Activated T-cell treated with anti-CD3 and anti-CD28 coated beads, Interleukin-2, amount 50 U/mL, for 4 hours (primary cell): ENCODE data around the gene AAK1. TPM values are rescaled to one million over a fixed set of nuclear protein-coding genes. Genes with fewer than 3 reads are reported as not detected.
"Not testable (repeated sequence)": the region's sequence is repeated elsewhere in the genome, so short reads cannot be mapped to it uniquely, and the experiment has no call there.

Experiments used
- ATAC-seq, 2 donors: fragments of 200-7000 bp; cut with Tn5 transposase; one replicate each; pipeline ENCODE4 v1.10.0; 2021
- DNase-seq: peaks from one replicate; pipeline ENCODE4 v3.0.0-alpha.2; 2020
- H3K27me3 Mint-ChIP-seq: one replicate; pipeline ENCODE4 v1.8.0; 2021; ENCODE audit warnings: low read depth, mixed read lengths
- H3K36me3 Mint-ChIP-seq: one replicate; pipeline ENCODE4 v1.8.0; 2022; ENCODE audit warnings: mixed read lengths; ENCODE audit not compliant: insufficient read depth
- H3K4me1 Mint-ChIP-seq: one replicate; pipeline ENCODE4 v1.8.0; 2021; ENCODE audit warnings: low read depth, mixed read lengths
- H3K4me3 Mint-ChIP-seq: one replicate; pipeline ENCODE4 v1.8.0; 2021; ENCODE audit warnings: mild to moderate bottlenecking, moderate library complexity, mixed read lengths
- H3K9me3 Mint-ChIP-seq: one replicate; pipeline ENCODE4 v1.8.0; 2021; ENCODE audit warnings: mixed read lengths
- total RNA-seq, 3 donors: library from RNA; stranded (reverse); gene quantifications; one replicate each; pipeline ENCODE4 v1.2.1, GENCODE V29; 2021

Gene AAK1
- total RNA-seq, 3 donors from 2014 or later, result 46.1 to 54.5 (median 51.6) TPM

- Mint-ChIP-seq H3K27me3 (no peaks in the 10 kb centered on the region), H3K4me1 (peaks cover 58% of the 10 kb centered on the region)
These were observed 89.0 kb downstream of the AAK1 start for GRCh38 chr2:69554568-69554967.

GRCh38 chr2:69553991-69554390, 89.5 kb downstream of the AAK1 start:
- peaks cover 56% of the 10 kb centered on the region for H3K4me1 Mint-ChIP-seq
- H3K36me3 Mint-ChIP-seq, result peaks cover 20% of the 10 kb centered on the region
- no peaks in the 10 kb centered on the region for H3K27me3 Mint-ChIP-seq
- H3K9me3 Mint-ChIP-seq, result no peaks in the 10 kb centered on the region
- no peak overlapping the region for H3K4me3 Mint-ChIP-seq
- ATAC-seq, result no peak
- DNase-seq, result no peak

More at GRCh38 chr2:69554568-69554967, 89.0 kb downstream of the AAK1 start:
- Mint-ChIP-seq H3K36me3 (peaks cover 19% of the 10 kb centered on the region), H3K4me3 (no peak overlapping the region), H3K9me3 (no peaks in the 10 kb centered on the region)
- no peak for ATAC-seq
- no peak for DNase-seq

- H3K9me3 Mint-ChIP-seq, ATAC-seq, H3K4me3 Mint-ChIP-seq, H3K27me3 Mint-ChIP-seq, DNase-seq: not testable (repeated sequence)
- Mint-ChIP-seq H3K4me1 (peaks cover 53% of the 10 kb centered on the region), H3K36me3 (peaks cover 29% of the 10 kb centered on the region)
These were observed 93.0 kb downstream of the AAK1 start for GRCh38 chr2:69550511-69550910.

GRCh38 chr2:69549421-69549820, 94.1 kb downstream of the AAK1 start:
- Mint-ChIP-seq H3K4me1 (peaks cover 46% of the 10 kb centered on the region), H3K27me3 (no peaks in the 10 kb centered on the region), H3K36me3 (peaks cover 28% of the 10 kb centered on the region), H3K9me3 (peaks cover 6% of the 10 kb centered on the region), H3K4me3 (no peak overlapping the region)
- DNase-seq, result no peak
- ATAC-seq, result no peak

GRCh38 chr2:69547984-69548715, 95.4 kb downstream of the AAK1 start:
- peaks cover 44% of the 10 kb centered on the region for H3K4me1 Mint-ChIP-seq
- H3K27me3 Mint-ChIP-seq, result no peaks in the 10 kb centered on the region
- peaks cover 6% of the 10 kb centered on the region for H3K9me3 Mint-ChIP-seq
- H3K36me3 Mint-ChIP-seq, result peaks cover 35% of the 10 kb centered on the region
- H3K4me3 Mint-ChIP-seq, result no peak overlapping the region
- ATAC-seq (no peak), DNase-seq (no peak)

GRCh38 chr2:69546646-69547045, 96.9 kb downstream of the AAK1 start:
- no peak for DNase-seq
- peaks cover 37% of the 10 kb centered on the region for H3K4me1 Mint-ChIP-seq
- peaks cover 40% of the 10 kb centered on the region for H3K36me3 Mint-ChIP-seq

GRCh38 chr2:69545477-69545932, 98.0 kb downstream of the AAK1 start:
- no peak for ATAC-seq
- Mint-ChIP-seq H3K4me1 (peaks cover 28% of the 10 kb centered on the region), H3K36me3 (peaks cover 40% of the 10 kb centered on the region), H3K4me3 (no peak overlapping the region), H3K9me3 (peaks cover 6% of the 10 kb centered on the region), H3K27me3 (no peaks in the 10 kb centered on the region)
- DNase-seq, result no peak

More at GRCh38 chr2:69546646-69547045, 96.9 kb downstream of the AAK1 start:
- H3K27me3 Mint-ChIP-seq, result no peaks in the 10 kb centered on the region
- H3K4me3 Mint-ChIP-seq, result no peak overlapping the region
- no peak for ATAC-seq
- H3K9me3 Mint-ChIP-seq, result peaks cover 6% of the 10 kb centered on the region

- Mint-ChIP-seq H3K4me1 (peaks cover 28% of the 10 kb centered on the region), H3K4me3 (no peak overlapping the region), H3K27me3 (no peaks in the 10 kb centered on the region), H3K36me3 (peaks cover 40% of the 10 kb centered on the region), H3K9me3 (peaks cover 6% of the 10 kb centered on the region)
- DNase-seq (no peak), ATAC-seq (no peak)
These were observed 98.6 kb downstream of the AAK1 start for GRCh38 chr2:69544951-69545350.

GRCh38 chr2:69539549-69539908, 104.0 kb downstream of the AAK1 start:
- no peak overlapping the region for H3K4me3 Mint-ChIP-seq
- DNase-seq (no peak), ATAC-seq (no peak)
- H3K27me3 Mint-ChIP-seq, result no peaks in the 10 kb centered on the region
- H3K36me3 Mint-ChIP-seq, result peaks cover 62% of the 10 kb centered on the region
- H3K4me1 Mint-ChIP-seq, result peaks cover 26% of the 10 kb centered on the region
- H3K9me3 Mint-ChIP-seq, result peaks cover 5% of the 10 kb centered on the region

- no peak overlapping the region for H3K4me3 Mint-ChIP-seq
- no peaks in the 10 kb centered on the region for H3K27me3 Mint-ChIP-seq
- DNase-seq (no peak), ATAC-seq (no peak)
- peaks cover 62% of the 10 kb centered on the region for H3K36me3 Mint-ChIP-seq
- H3K9me3 Mint-ChIP-seq, result peaks cover 10% of the 10 kb centered on the region
- H3K4me1 Mint-ChIP-seq, result peaks cover 24% of the 10 kb centered on the region
These were observed 104.5 kb downstream of the AAK1 start for GRCh38 chr2:69538872-69539548.

GRCh38 chr2:69538249-69538648, 105.3 kb downstream of the AAK1 start:
- Mint-ChIP-seq H3K9me3 (peaks cover 16% of the 10 kb centered on the region), H3K27me3 (no peaks in the 10 kb centered on the region), H3K4me3 (no peak overlapping the region), H3K4me1 (peaks cover 24% of the 10 kb centered on the region), H3K36me3 (peaks cover 65% of the 10 kb centered on the region)
- DNase-seq, result no peak
- ATAC-seq, result no peak

- Mint-ChIP-seq H3K36me3 (peaks cover 74% of the 10 kb centered on the region), H3K27me3 (no peaks in the 10 kb centered on the region), H3K4me3 (no peak overlapping the region), H3K9me3 (peaks cover 16% of the 10 kb centered on the region), H3K4me1 (peaks cover 24% of the 10 kb centered on the region)
- ATAC-seq (no peak), DNase-seq (no peak)
These were observed 107.7 kb downstream of the AAK1 start for GRCh38 chr2:69535817-69536241.

- Mint-ChIP-seq H3K4me1 (peaks cover 10% of the 10 kb centered on the region), H3K27me3 (no peaks in the 10 kb centered on the region), H3K36me3 (peaks cover 67% of the 10 kb centered on the region), H3K4me3 (no peak overlapping the region), H3K9me3 (peaks cover 16% of the 10 kb centered on the region)
- no peak for ATAC-seq
- DNase-seq, result no peak
These were observed 112.4 kb downstream of the AAK1 start for GRCh38 chr2:69531186-69531585.

- DNase-seq, result no peak
- no peaks in the 10 kb centered on the region for H3K27me3 Mint-ChIP-seq
- peaks cover 11% of the 10 kb centered on the region for H3K9me3 Mint-ChIP-seq
- no peaks in the 10 kb centered on the region for H3K4me1 Mint-ChIP-seq
- peaks cover 51% of the 10 kb centered on the region for H3K36me3 Mint-ChIP-seq
- ATAC-seq, result no peak
- no peak overlapping the region for H3K4me3 Mint-ChIP-seq
These were observed 114.1 kb downstream of the AAK1 start for GRCh38 chr2:69529480-69529879.

- ATAC-seq (no peak), DNase-seq (no peak)
- no peak overlapping the region for H3K4me3 Mint-ChIP-seq
- H3K27me3 Mint-ChIP-seq, result no peaks in the 10 kb centered on the region
- H3K36me3 Mint-ChIP-seq, result peaks cover 38% of the 10 kb centered on the region
- no peaks in the 10 kb centered on the region for H3K4me1 Mint-ChIP-seq
- no peaks in the 10 kb centered on the region for H3K9me3 Mint-ChIP-seq
These were observed 118.3 kb downstream of the AAK1 start for GRCh38 chr2:69525261-69525660.
